K562 (cell line): ENCODE data around the gene PYY. TPM values are rescaled to one million over a fixed set of nuclear protein-coding genes. Genes with fewer than 3 reads are reported as not detected.

Experiments
- ATAC-seq: fragments of 200-7000 bp; cut with Tn5 transposase; 3 replicates; pipeline ENCODE4 v1.9.1; 2020; ENCODE audit warnings: moderate library complexity
- BruUV-seq: library from RNA; stranded (reverse); fragments of 400-500 nt; replicated peaks from 2 replicates; lab custom pipeline; 2021; lab: Mats Ljungman, UMichigan
- CTCF ChIA-PET: fragments of 300-600 bp; formaldehyde crosslinking; extraction: SDS; loops from one replicate; lab custom pipeline; 2021; ENCODE audit warnings: low intra/inter-chr PET ratio; lab: Yijun Ruan, JAX
- POLR2A ChIA-PET: fragments of 300-600, 350-650 bp; sonication (Branson Sonifier 250); formaldehyde crosslinking; extraction: SDS; loops from one replicate; lab custom pipeline; 2021; ENCODE audit warnings: antibody characterized with exemption, inconsistent platforms; lab: Yijun Ruan, JAX
- DNase-seq, 4 experiments: peaks; one replicate each; pipeline versions ENCODE4 v3.0.0 to v3.0.0-alpha.2; 2011 to 2018; ENCODE audit warnings: low spot score in 3 of 4, mixed read lengths in 3 of 4; ENCODE audit errors: extremely low read depth in 1 of 4
- FAIRE-seq: peaks from 2 replicates; lab custom pipeline; 2011; peaks lifted over from hg19 to GRCh38; lab: Jason Lieb, UNC
- H2AFZ ChIP-seq: 2 replicates; pipeline ENCODE4 v1.6.0; 2011; ENCODE audit warnings: low read depth, low read length, control low read depth, inconsistent platforms
- H3K27ac ChIP-seq: fragments of 200-600 bp; 3 replicates; pipeline ENCODE4 v1.8.0; 2011; ENCODE audit warnings: low read depth, mild to moderate bottlenecking, control low read depth, inconsistent platforms, low read length, moderate library complexity, mixed read lengths; ENCODE audit errors: extremely low read depth
- H3K27me3 ChIP-seq, 2 experiments: fragments of 300-600 bp in 1 of 2; 2 replicates in 1 of 2; 3 replicates in 1 of 2; pipeline versions ENCODE4 v1.6.0 to v1.8.0; 2011; ENCODE audit warnings: inconsistent platforms in 2 of 2, low read length in 2 of 2, mild to moderate bottlenecking in 1 of 2, mixed read lengths in 1 of 2, moderate library complexity in 1 of 2; ENCODE audit not compliant: control insufficient read depth in 2 of 2, insufficient read depth in 2 of 2
- H3K36me3 ChIP-seq: fragments of 300-600 bp; 3 replicates; pipeline ENCODE4 v1.8.0; 2011; ENCODE audit warnings: mild to moderate bottlenecking, low read length, inconsistent platforms; ENCODE audit not compliant: control insufficient read depth, insufficient read depth
- H3K4me1 ChIP-seq, 2 experiments: fragments of 200-600 bp in 1 of 2; replicated peaks in 1 of 2; 2 replicates in 1 of 2; 3 replicates in 1 of 2; pipeline versions ENCODE4 v1.5.1 to v1.8.0; 2011; ENCODE audit warnings: inconsistent platforms in 2 of 2, low read length in 2 of 2, mild to moderate bottlenecking in 1 of 2, mixed read lengths in 1 of 2, moderate library complexity in 1 of 2; ENCODE audit not compliant: control insufficient read depth in 2 of 2, insufficient read depth in 2 of 2
- H3K4me2 ChIP-seq: 2 replicates; pipeline ENCODE4 v1.6.1; 2011; ENCODE audit warnings: low read length, control low read depth, inconsistent platforms, mixed read lengths; ENCODE audit not compliant: insufficient read depth
- H3K4me3 ChIP-seq: fragments of 200-600 bp; sonication (generic), shearing (Covaris generic); 2 replicates; pipeline ENCODE4 v1.5.1; 2016; ENCODE audit warnings: control low read depth, inconsistent platforms
- H3K79me2 ChIP-seq: fragments of 200-600 bp; 3 replicates; pipeline ENCODE4 v1.8.0; 2011; ENCODE audit warnings: low read length, inconsistent platforms; ENCODE audit not compliant: control insufficient read depth, insufficient read depth
- H3K9ac ChIP-seq, 2 experiments: 2 replicates each; pipeline versions ENCODE4 v1.6.0 to v1.6.1; 2011; ENCODE audit warnings: low read depth in 2 of 2, low read length in 2 of 2, control low read depth in 1 of 2, inconsistent platforms in 1 of 2, mild to moderate bottlenecking in 1 of 2, mixed read lengths in 1 of 2; ENCODE audit not compliant: insufficient read depth in 1 of 2
- H3K9me1 ChIP-seq: one replicate; pipeline ENCODE4 v1.6.0; 2011; ENCODE audit warnings: inconsistent platforms, mild to moderate bottlenecking, low read length, moderate library complexity; ENCODE audit not compliant: control insufficient read depth, insufficient read depth
- H3K9me3 ChIP-seq: replicated peaks from 2 replicates; pipeline ENCODE4 v1.5.1; 2011; ENCODE audit warnings: low read depth, low read length, inconsistent platforms; ENCODE audit not compliant: control insufficient read depth, insufficient read depth
- H4K20me1 ChIP-seq: replicated peaks from 2 replicates; pipeline ENCODE4 v1.6.1; 2011; ENCODE audit warnings: low read length, inconsistent platforms, mixed read lengths; ENCODE audit not compliant: control insufficient read depth, insufficient read depth
- ARNT ChIP-seq, 2 experiments: fragments of 450-650 bp; IDR thresholded peaks; 2 replicates each; pipeline ENCODE4 v1.6.1; 2016; ENCODE audit warnings: mild to moderate bottlenecking in 1 of 2
- CSDE1 ChIP-seq, 2 experiments: fragments of 450-650 bp; IDR thresholded peaks; 2 replicates each; pipeline ENCODE4 v1.6.1; 2016; ENCODE audit warnings: mild to moderate bottlenecking in 1 of 2
- E4F1 ChIP-seq: fragments of 250-450 bp; sonication (Bioruptor Pico); IDR thresholded peaks from 2 replicates; pipeline ENCODE4 v1.5.0; 2021; ENCODE audit warnings: mild to moderate bottlenecking, borderline replicate concordance
- FOXJ3 ChIP-seq: sonication (generic); formaldehyde crosslinking; IDR thresholded peaks from 2 replicates; pipeline ENCODE4 v1.4.0; 2020; ENCODE audit warnings: mild to moderate bottlenecking, missing genetic modification reagents
- MLX ChIP-seq, 2 experiments: fragments of 450-650 bp in 1 of 2; sonication (generic) in 1 of 2; formaldehyde crosslinking; conservative IDR thresholded peaks; 2 replicates each; pipeline versions ENCODE4 v1.4.0 to v1.8.1; 2020 to 2022; ENCODE audit warnings: mild to moderate bottlenecking in 1 of 2, missing genetic modification reagents in 1 of 2
- NR0B1 ChIP-seq: fragments of 450-650 bp; IDR thresholded peaks from one replicate; pipeline ENCODE4 v1.6.1; 2018; ENCODE audit warnings: mild to moderate bottlenecking, moderate library complexity; ENCODE audit not compliant: partially characterized antibody
- POLR2G ChIP-seq: fragments of 200-400 bp; formaldehyde crosslinking; IDR thresholded peaks from 2 replicates; pipeline ENCODE4 v1.6.1; 2017; ENCODE audit warnings: low read depth, mild to moderate bottlenecking, antibody characterized with exemption, low read length, moderate library complexity
- PURB ChIP-seq: sonication (generic); formaldehyde crosslinking; IDR thresholded peaks from 2 replicates; pipeline ENCODE4 v1.9.0; 2021; ENCODE audit warnings: low read depth, mild to moderate bottlenecking, missing genetic modification reagents
- SPI1 ChIP-seq: IDR thresholded peaks from 2 replicates; pipeline ENCODE4 v1.6.1; 2011; ENCODE audit warnings: low read depth, low read length, control low read depth, borderline replicate concordance
- TCF7 ChIP-seq: sonication (generic); IDR thresholded peaks from 2 replicates; pipeline ENCODE4 v1.6.1; 2016; ENCODE audit warnings: antibody characterized with exemption, borderline replicate concordance
- TGIF2 ChIP-seq: sonication (generic); formaldehyde crosslinking; IDR thresholded peaks from 2 replicates; pipeline ENCODE4 v1.8.1; 2022; ENCODE audit warnings: mild to moderate bottlenecking, missing genetic modification reagents, moderate library complexity
- ZBTB8A ChIP-seq: fragments of 450-650 bp; IDR thresholded peaks from 2 replicates; pipeline ENCODE4 v1.6.1; 2018; ENCODE audit warnings: mild to moderate bottlenecking, moderate library complexity; ENCODE audit not compliant: partially characterized antibody
- ZHX1 ChIP-seq: fragments of 150-350 bp; conservative IDR thresholded peaks from 2 replicates; pipeline ENCODE4 v1.6.1; 2014; ENCODE audit warnings: low read length
- ZNF507 ChIP-seq: conservative IDR thresholded peaks from 2 replicates; pipeline ENCODE4 v1.6.1; 2017; ENCODE audit warnings: missing genetic modification characterization, missing compliant biosample characterization
- WGBS: fragments of 100-300 bp; shearing (Covaris generic); methylation state at CpG from one replicate; pipeline ENCODE4 v1.1.6; 2016; ENCODE audit warnings: low coverage, mixed read lengths; ENCODE audit not compliant: insufficient coverage; ENCODE audit errors: missing lambda C conversion rate; 5-methylcytosine and 5-hydroxymethylcytosine counted together
- in situ Hi-C: fragments of 300-500 bp; cut with MboI; formaldehyde crosslinking; loops from 4 replicates; pipeline ENCODE4 v1.15.0; 2018; ENCODE audit warnings: inconsistent platforms, mixed read lengths
- intact Hi-C: fragments of 100-400 bp; cut with micrococcal nuclease; formaldehyde crosslinking; loops from 2 replicates; pipeline ENCODE4 v1.14.2; 2022
- polyA plus RNA-seq, 8 experiments: library from polyadenylated mRNA; depleted of rRNA in 4 of 8; stranded (reverse) in 5 of 8; unstranded in 3 of 8; fragments of >200 nt; fragmentation: Nextera tagmentation in 2 of 8; fragmentation: Illumina TruSeq in 1 of 8; extraction: Ambion mirVana in 2 of 8; extraction: Trizol in 1 of 8; gene quantifications; 2 replicates each; pipeline versions ENCODE4 v1.2.1 to v1.2.3, GENCODE V29; 2011 to 2014; ENCODE audit warnings: inconsistent platforms in 1 of 8, missing spikeins in 1 of 8
- total RNA-seq, 7 experiments: library from RNA; depleted of rRNA in 6 of 7; stranded (reverse); fragments of >200 nt in 6 of 7; fragmentation: Illumina TruSeq in 2 of 7; extraction: Trizol in 2 of 7; gene quantifications; 2 replicates each; pipeline versions ENCODE4 v1.2.1 to v1.2.3, GENCODE V29; 2011 to 2021; ENCODE audit warnings: low replicate concordance in 1 of 7

Gene PYY
- total and polyA plus RNA-seq, 9 of the 15 experiments (the other 6 are each of a cell fraction or from before 2014, with no cell fraction given): not detected

- WGBS: 2% methylated on average over 3 of the region's 3 CpGs
These were observed 38.2 kb downstream of the PYY start for GRCh38 chr17:43915559-43915958.

More at GRCh38 chr17:43915559-43915958, 38.2 kb downstream of the PYY start:
- Histone ChIP-seq H3K79me2 (no peaks in the 10 kb centered on the region), H3K4me1 (peaks cover 0 to 10% of the 10 kb centered on the region in 2 experiments; a peak in 2 of 5 replicates), H3K4me2 (no peak overlapping the region), H3K27me3 (peaks cover 9 to 58% of the 10 kb centered on the region in 2 experiments; a peak in 4 of 5 replicates), H3K9ac (no peak overlapping the region), H3K27ac (no peak overlapping the region), H2AFZ (no peak overlapping the region), H3K36me3 (no peaks in the 10 kb centered on the region), H4K20me1 (no peaks in the 10 kb centered on the region), H3K9me1 (no peaks in the 10 kb centered on the region), H3K9me3 (no peaks in the 10 kb centered on the region), H3K4me3 (no peak overlapping the region)
- ChIA-PET POLR2A (no interaction called here), CTCF (no interaction called here)
- intact Hi-C loops (no loop called here), in situ Hi-C loops (no loop called here)
- ATAC-seq (no peak), DNase-seq (no peak), FAIRE-seq (no peak)
- BruUV-seq: no TSS peak
- TF ChIP-seq TCF7 (no peak), ARNT (IDR thresholded peaks at IDR 0.05) (no peak), ZHX1 (no peak), MLX (CRISPR knock-in tag; conservative IDR thresholded peaks at IDR 0.05) (no peak), SPI1 (no peak), FOXJ3 (no peak), ZNF507 (tag) (no peak), CSDE1 (IDR thresholded peaks at IDR 0.05) (no peak), NR0B1 (no peak), PURB (CRISPR knock-in tag) (no peak), POLR2G (no peak), ZBTB8A (no peak), TGIF2 (no peak), E4F1 (CRISPR knock-in tag) (no peak)
